ENCODE data around the gene GFRA3. TPM values are rescaled to one million over a fixed set of nuclear protein-coding genes. Genes with fewer than 3 reads are reported as not detected.
A peak's percentile ranks its signal among the peaks of the same experiment; 100 is the strongest.
"Not testable (repeated sequence)": the region's sequence is repeated elsewhere in the genome, so short reads cannot be mapped to it uniquely, and the experiment has no call there.

GFRA3 gene
- total RNA-seq (2022) (2.4 and 2.7 TPM in 2 replicates), Bru-seq, nascent RNA (percentile 28 among the genes with signal in this experiment), BruChase-seq, experiment 1, labeled RNA remaining after a 2-hour chase (percentile 25 among the genes with signal in this experiment), BruChase-seq, experiment 2, labeled RNA remaining after a 6-hour chase (percentile 27 among the genes with signal in this experiment)
- long read RNA-seq, transcript GFRA3-201 (8 exons, 2,039 nt) = major isoform, 6 of 7 reads
- long read RNA-seq, partial matches to known transcripts = 1 of 7 reads
- long read RNA-seq, other reads (novel, unspliced or antisense) = 0 of 7 reads

- intact Hi-C loops (cut with micrococcal nuclease; ENCODE audit: unreplicated experiment) = no loop called here
- H3K36me3 Mint-ChIP-seq (ENCODE audit: insufficient read depth, unreplicated experiment) = no peaks in the 10 kb centered on the region
- H3K27me3 Mint-ChIP-seq (ENCODE audit: insufficient read depth, unreplicated experiment) = no peaks in the 10 kb centered on the region
- H3K27ac Mint-ChIP-seq (ENCODE audit: unreplicated experiment) = no peak within 1 kb of the TSS
- no peaks in the 10 kb centered on the region for H3K36me3 ChIP-seq (ENCODE audit: control insufficient read depth, insufficient read depth, low read length)
- H3K9me3 ChIP-seq = no peaks in the 10 kb centered on the region
- TF ChIP-seq CTCF (IDR thresholded peaks at IDR 0.05; ENCODE audit: insufficient read depth in 1 of 2, low read depth in 1 of 2, low read length in 1 of 2, severe bottlenecking in 1 of 2, unreplicated experiment in 1 of 2) = no peak
- H3K4me3 Mint-ChIP-seq (ENCODE audit: unreplicated experiment) = peak within 1 kb of the TSS; percentile 58
- H3K27me3 ChIP-seq (replicated peaks; ENCODE audit: control insufficient read depth, insufficient read depth, low read length) = no peaks in the 10 kb centered on the region
- POLR2A ChIA-PET = no interaction called here
- H3K4me1 Mint-ChIP-seq (ENCODE audit: low read depth, unreplicated experiment) = peaks cover 7% of the 10 kb centered on the region
- DNase-seq = peak in 1 of 2 experiments; percentile 16
- H3K4me1 ChIP-seq = 0 out of 2 replicates have a peak, but pooled peaks cover 5% of the 10 kb centered on the region
- no peaks in the 10 kb centered on the region for H3K9me3 Mint-ChIP-seq (ENCODE audit: unreplicated experiment)
- peak within 1 kb of the TSS; percentile 49 for H3K4me3 ChIP-seq (ENCODE audit: low read depth, low read length)
- CTCF ChIA-PET = interaction anchor here (0.6 to 1.0 kb wide), 2 partner anchors 9 to 81 kb away, joined by 4 to 9 read pairs; no protein-coding TSS in a partner anchor
- no TSS peak for BruUV-seq (replicated peaks)
Observed at GRCh38 chr5:138274189-138274853, at the start of gene GFRA3. GFRA3 (minus strand) TSS chr5:138274621; CDS start chr5:138274424, 197 bp downstream.

GRCh38 chr5:138318211-138318610 is 43.8 kb upstream of the GFRA3 start:
- H3K36me3 Mint-ChIP-seq (ENCODE audit: insufficient read depth, unreplicated experiment); H3K27ac Mint-ChIP-seq (ENCODE audit: unreplicated experiment); H3K27me3 ChIP-seq (replicated peaks; ENCODE audit: control insufficient read depth, insufficient read depth, low read length); intact Hi-C loops (cut with micrococcal nuclease; ENCODE audit: unreplicated experiment); H3K9me3 ChIP-seq; POLR2A ChIA-PET; CTCF ChIA-PET; H3K4me1 ChIP-seq; DNase-seq; H3K4me1 Mint-ChIP-seq (ENCODE audit: low read depth, unreplicated experiment); H3K27me3 Mint-ChIP-seq (ENCODE audit: insufficient read depth, unreplicated experiment); H3K4me3 Mint-ChIP-seq (ENCODE audit: unreplicated experiment); BruUV-seq (replicated peaks); H3K36me3 ChIP-seq (ENCODE audit: control insufficient read depth, insufficient read depth, low read length); H3K9me3 Mint-ChIP-seq (ENCODE audit: unreplicated experiment); H3K4me3 ChIP-seq (ENCODE audit: low read depth, low read length): not testable (repeated sequence)

- H3K4me3 ChIP-seq (ENCODE audit: low read depth, low read length) = no peak overlapping the region
- Mint-ChIP-seq H3K36me3 (ENCODE audit: insufficient read depth, unreplicated experiment) (peaks cover 6% of the 10 kb centered on the region), H3K27ac (ENCODE audit: unreplicated experiment) (no peak overlapping the region), H3K4me3 (ENCODE audit: unreplicated experiment) (no peak overlapping the region), H3K4me1 (ENCODE audit: low read depth, unreplicated experiment) (no peaks in the 10 kb centered on the region), H3K27me3 (ENCODE audit: insufficient read depth, unreplicated experiment) (no peaks in the 10 kb centered on the region), H3K9me3 (ENCODE audit: unreplicated experiment) (no peaks in the 10 kb centered on the region)
- H3K9me3 ChIP-seq = no peaks in the 10 kb centered on the region
- ChIA-PET CTCF (no interaction called here), POLR2A (no interaction called here)
- no peaks in the 10 kb centered on the region for H3K27me3 ChIP-seq (replicated peaks; ENCODE audit: control insufficient read depth, insufficient read depth, low read length)
- intact Hi-C loops (cut with micrococcal nuclease; ENCODE audit: unreplicated experiment) = no loop called here
- no peak for DNase-seq
- BruUV-seq (replicated peaks) = no TSS peak
- no peak for TF ChIP-seq CTCF (IDR thresholded peaks at IDR 0.05; ENCODE audit: insufficient read depth in 1 of 2, low read depth in 1 of 2, low read length in 1 of 2, severe bottlenecking in 1 of 2, unreplicated experiment in 1 of 2)
- peaks cover 3% of the 10 kb centered on the region for H3K36me3 ChIP-seq (ENCODE audit: control insufficient read depth, insufficient read depth, low read length)
- H3K4me1 ChIP-seq = no peaks in the 10 kb centered on the region
Observed at GRCh38 chr5:138316355-138316754, 41.9 kb upstream of the GFRA3 start.
